H9 (cell line): ENCODE results near the gene SLC29A4. TPM values are rescaled to one million over a fixed set of nuclear protein-coding genes. Genes with fewer than 3 reads are reported as not detected.

Source experiments
- DNase-seq: peaks from one replicate; pipeline ENCODE4 v3.0.0-alpha.2; 2017
- H2AFZ ChIP-seq: one replicate; pipeline ENCODE4 v1.6.1; 2013; ENCODE audit warnings: mild to moderate bottlenecking, low read length, control low read depth, moderate library complexity
- H2AK5ac ChIP-seq: 2 replicates; pipeline ENCODE4 v1.6.1; 2013; ENCODE audit warnings: low read length, control low read depth, mixed read lengths; ENCODE audit not compliant: insufficient read length
- H2BK120ac ChIP-seq: one replicate; pipeline ENCODE4 v1.6.1; 2013; ENCODE audit warnings: low read depth, mild to moderate bottlenecking, low read length, control low read depth, inconsistent platforms; ENCODE audit not compliant: poor library complexity, severe bottlenecking
- H2BK12ac ChIP-seq: 2 replicates; pipeline ENCODE4 v1.6.1; 2013; ENCODE audit warnings: low read length, control low read depth, mixed read lengths, low read depth; ENCODE audit not compliant: insufficient read length
- H2BK15ac ChIP-seq: 2 replicates; pipeline ENCODE4 v1.6.1; 2013; ENCODE audit warnings: low read depth, low read length, control low read depth
- H2BK20ac ChIP-seq: one replicate; pipeline ENCODE4 v1.6.1; 2013; ENCODE audit warnings: low read depth, mild to moderate bottlenecking, low read length, control low read depth, inconsistent platforms; ENCODE audit not compliant: poor library complexity, severe bottlenecking
- H2BK5ac ChIP-seq: 2 replicates; pipeline ENCODE4 v1.6.1; 2013; ENCODE audit warnings: low read length, control low read depth, mixed read lengths; ENCODE audit not compliant: insufficient read length
- H3K14ac ChIP-seq: 2 replicates; pipeline ENCODE4 v1.6.1; 2013; ENCODE audit warnings: low read length, control low read depth; ENCODE audit not compliant: insufficient read depth
- H3K18ac ChIP-seq: 2 replicates; pipeline ENCODE4 v1.6.1; 2013; ENCODE audit warnings: low read depth, mild to moderate bottlenecking, mixed read lengths, low read length, control low read depth; ENCODE audit not compliant: insufficient read length
- H3K23ac ChIP-seq: 2 replicates; pipeline ENCODE4 v1.6.1; 2013; ENCODE audit warnings: low read length, control low read depth, mixed read lengths, low read depth; ENCODE audit not compliant: insufficient read length
- H3K23me2 ChIP-seq: 2 replicates; pipeline ENCODE4 v1.6.1; 2013; ENCODE audit warnings: low read depth, mild to moderate bottlenecking, mixed read lengths, low read length, control low read depth; ENCODE audit not compliant: insufficient read length, poor library complexity, severe bottlenecking
- H3K27ac ChIP-seq: 2 replicates; pipeline ENCODE4 v1.5.1; 2013; ENCODE audit warnings: low read length, control low read depth, mixed read lengths, low read depth; ENCODE audit not compliant: insufficient read length
- H3K27me3 ChIP-seq: 2 replicates; pipeline ENCODE4 v1.6.1; 2013; ENCODE audit warnings: low read length, control low read depth, inconsistent platforms; ENCODE audit not compliant: insufficient read depth
- H3K4ac ChIP-seq: 2 replicates; pipeline ENCODE4 v1.6.1; 2013; ENCODE audit warnings: low read depth, mild to moderate bottlenecking, control low read depth, inconsistent platforms, low read length, moderate library complexity
- H3K4me1 ChIP-seq: 2 replicates; pipeline ENCODE4 v1.6.1; 2013; ENCODE audit warnings: low read length, control low read depth, inconsistent platforms; ENCODE audit not compliant: insufficient read depth
- H3K4me2 ChIP-seq: 2 replicates; pipeline ENCODE4 v1.6.1; 2013; ENCODE audit warnings: low read length, control low read depth, mixed read lengths; ENCODE audit not compliant: insufficient read length, insufficient read depth
- H3K56ac ChIP-seq: 2 replicates; pipeline ENCODE4 v1.6.1; 2013; ENCODE audit warnings: low read depth, mild to moderate bottlenecking, mixed read lengths, low read length, control low read depth; ENCODE audit not compliant: insufficient read length
- H3K79me1 ChIP-seq: 2 replicates; pipeline ENCODE4 v1.6.1; 2013; ENCODE audit warnings: low read depth, mild to moderate bottlenecking, moderate library complexity, low read length, control low read depth, inconsistent platforms; ENCODE audit not compliant: insufficient read depth, poor library complexity, severe bottlenecking
- H3K79me2 ChIP-seq: 2 replicates; pipeline ENCODE4 v1.6.1; 2013; ENCODE audit warnings: low read length, control low read depth, inconsistent platforms; ENCODE audit not compliant: insufficient read depth
- H3K9ac ChIP-seq: 2 replicates; pipeline ENCODE4 v1.6.1; 2013; ENCODE audit warnings: low read length, control low read depth, mixed read lengths; ENCODE audit not compliant: insufficient read length; ENCODE audit errors: extremely low read depth
- H3K9me3 ChIP-seq: one replicate; pipeline ENCODE4 v1.6.1; 2013; ENCODE audit warnings: low read depth, low read length, inconsistent platforms; ENCODE audit not compliant: control insufficient read depth
- H3T11ph ChIP-seq: one replicate; pipeline ENCODE4 v1.6.1; 2013; ENCODE audit warnings: mild to moderate bottlenecking, low read length, control low read depth, inconsistent platforms
- H4K20me1 ChIP-seq: one replicate; pipeline ENCODE4 v1.6.1; 2013; ENCODE audit not compliant: control insufficient read depth, insufficient read length, insufficient read depth
- H4K5ac ChIP-seq: 2 replicates; pipeline ENCODE4 v1.6.1; 2013; ENCODE audit warnings: low read depth, mild to moderate bottlenecking, mixed read lengths, low read length, control low read depth; ENCODE audit not compliant: insufficient read length
- H4K8ac ChIP-seq: replicated peaks from 2 replicates; pipeline ENCODE4 v1.6.1; 2013; ENCODE audit warnings: low read length, control low read depth, mixed read lengths, low read depth; ENCODE audit not compliant: insufficient read length
- H4K91ac ChIP-seq: 2 replicates; pipeline ENCODE4 v1.6.1; 2013; ENCODE audit warnings: low read depth, mild to moderate bottlenecking, moderate library complexity, mixed read lengths, low read length, control low read depth; ENCODE audit not compliant: insufficient read length
- H3K27ac Mint-ChIP-seq, 3 experiments: 2 replicates in 2 of 3; 3 replicates in 1 of 3; pipeline ENCODE4 v1.8.0; 2020 to 2021; ENCODE audit warnings: mixed read lengths in 3 of 3, mild to moderate bottlenecking in 1 of 3, moderate library complexity in 1 of 3
- H3K27me3 Mint-ChIP-seq: 2 replicates; pipeline ENCODE4 v1.8.0; 2021; ENCODE audit warnings: low read depth, mild to moderate bottlenecking, moderate library complexity, mixed read lengths
- H3K36me3 Mint-ChIP-seq, 3 experiments: 2 replicates in 2 of 3; 3 replicates in 1 of 3; pipeline ENCODE4 v1.8.0; 2020 to 2021; ENCODE audit warnings: low read depth in 3 of 3, mixed read lengths in 3 of 3; ENCODE audit not compliant: insufficient read depth in 1 of 3
- H3K4me1 Mint-ChIP-seq, 2 experiments: 2 replicates each; pipeline ENCODE4 v1.8.0; 2020; ENCODE audit warnings: mixed read lengths in 2 of 2
- H3K4me3 Mint-ChIP-seq, 2 experiments: 2 replicates in 1 of 2; 3 replicates in 1 of 2; pipeline ENCODE4 v1.8.0; 2020 to 2021; ENCODE audit warnings: mild to moderate bottlenecking in 2 of 2, mixed read lengths in 2 of 2, moderate library complexity in 1 of 2
- H3K9me3 Mint-ChIP-seq, 2 experiments: 2 replicates in 1 of 2; 3 replicates in 1 of 2; pipeline ENCODE4 v1.8.0; 2020; ENCODE audit warnings: mild to moderate bottlenecking in 2 of 2, mixed read lengths in 2 of 2, moderate library complexity in 1 of 2
- WGBS: extraction: QIAGEN DNeasy Blood & Tissue Kit; methylation state at CpG from one replicate; pipeline ENCODE4 v1.1.7; 2013; ENCODE audit warnings: missing lambda C conversion rate, low lambda C conversion rate, mixed read lengths; ENCODE audit not compliant: insufficient read length; ENCODE audit errors: extremely low coverage; 5-methylcytosine and 5-hydroxymethylcytosine counted together
- total RNA-seq: library from RNA; stranded (reverse); gene quantifications from 2 replicates; pipeline ENCODE4 v1.2.1, GENCODE V29; 2021
- TF ChIP-seq, protein P1 (sequence below): fragments of 200-600 bp; sonication (generic); conservative IDR thresholded peaks from 3 replicates; pipeline ENCODE4 v1.8.0; 2021; ENCODE audit warnings: antibody characterized with exemption, mild to moderate bottlenecking

Gene SLC29A4
- total RNA-seq, 1 experiment from 2014 or later = 12.4 TPM

DNA sequence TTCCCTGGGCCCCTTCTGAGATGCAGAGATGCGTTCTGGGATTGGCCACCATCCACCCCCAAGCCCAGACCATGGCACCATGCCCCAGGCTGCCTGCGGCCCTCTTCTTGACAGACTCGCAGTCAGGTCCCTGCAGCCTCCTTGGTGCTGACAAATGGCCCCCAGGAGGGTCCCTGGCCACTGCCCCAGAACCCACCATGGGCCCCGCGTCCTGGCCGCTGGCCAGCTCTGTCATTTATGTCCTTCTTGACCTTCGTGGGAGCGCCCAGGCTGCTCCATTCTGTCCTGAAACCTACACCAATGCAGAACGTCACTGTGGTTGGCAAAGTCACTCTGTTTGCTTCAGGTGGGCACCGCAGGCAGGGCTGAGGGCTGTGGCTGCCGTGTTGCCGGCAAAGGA, 39.5 kb upstream of the SLC29A4 start:
- H4K20me1 ChIP-seq = no peaks in the 10 kb centered on the region
- no peak overlapping the region for H3K27ac ChIP-seq
- no peaks in the 10 kb centered on the region for H3K79me2 ChIP-seq
- H3K18ac ChIP-seq = no peak overlapping the region
- H4K5ac ChIP-seq = no peak overlapping the region
- no CpG with 5 or more reads among the region's 12 CpGs for WGBS
- no peak overlapping the region for H2BK5ac ChIP-seq
- H2BK120ac ChIP-seq = no peak overlapping the region
- Mint-ChIP-seq H3K27ac (no peak overlapping the region), H3K36me3 (peaks cover 4 to 7% (median 5%) of the 10 kb centered on the region in 3 experiments), H3K4me1 (peaks cover 5 to 9% of the 10 kb centered on the region in 2 experiments; a peak in 3 of 4 replicates), H3K9me3 (peaks cover 7 to 9% of the 10 kb centered on the region in 2 experiments), H3K27me3 (peaks cover 28% of the 10 kb centered on the region), H3K4me3 (no peak overlapping the region; a peak in 1 of 5 replicates)
- no peak overlapping the region for H3K23ac ChIP-seq
- H3K4me1 ChIP-seq = no peaks in the 10 kb centered on the region
- H3K4ac ChIP-seq = no peak overlapping the region
- H3K56ac ChIP-seq = no peak overlapping the region
- no peaks in the 10 kb centered on the region for H3K9me3 ChIP-seq
- no peak overlapping the region for H2BK15ac ChIP-seq
- H3K27me3 ChIP-seq = no peaks in the 10 kb centered on the region
- H2AFZ ChIP-seq = no peak overlapping the region
- H3K14ac ChIP-seq = no peak overlapping the region
- H2AK5ac ChIP-seq = no peak overlapping the region
- no peak overlapping the region for H3K4me2 ChIP-seq
- H2BK12ac ChIP-seq = no peak overlapping the region
- H3K23me2 ChIP-seq = no peaks in the 10 kb centered on the region
- H3T11ph ChIP-seq = no peak overlapping the region
- no peaks in the 10 kb centered on the region for H3K79me1 ChIP-seq
- no peak overlapping the region for H4K8ac ChIP-seq
- H4K91ac ChIP-seq = no peak overlapping the region
- H3K9ac ChIP-seq = no peak overlapping the region
- DNase-seq = no peak
- TF ChIP-seq, protein P1, sequence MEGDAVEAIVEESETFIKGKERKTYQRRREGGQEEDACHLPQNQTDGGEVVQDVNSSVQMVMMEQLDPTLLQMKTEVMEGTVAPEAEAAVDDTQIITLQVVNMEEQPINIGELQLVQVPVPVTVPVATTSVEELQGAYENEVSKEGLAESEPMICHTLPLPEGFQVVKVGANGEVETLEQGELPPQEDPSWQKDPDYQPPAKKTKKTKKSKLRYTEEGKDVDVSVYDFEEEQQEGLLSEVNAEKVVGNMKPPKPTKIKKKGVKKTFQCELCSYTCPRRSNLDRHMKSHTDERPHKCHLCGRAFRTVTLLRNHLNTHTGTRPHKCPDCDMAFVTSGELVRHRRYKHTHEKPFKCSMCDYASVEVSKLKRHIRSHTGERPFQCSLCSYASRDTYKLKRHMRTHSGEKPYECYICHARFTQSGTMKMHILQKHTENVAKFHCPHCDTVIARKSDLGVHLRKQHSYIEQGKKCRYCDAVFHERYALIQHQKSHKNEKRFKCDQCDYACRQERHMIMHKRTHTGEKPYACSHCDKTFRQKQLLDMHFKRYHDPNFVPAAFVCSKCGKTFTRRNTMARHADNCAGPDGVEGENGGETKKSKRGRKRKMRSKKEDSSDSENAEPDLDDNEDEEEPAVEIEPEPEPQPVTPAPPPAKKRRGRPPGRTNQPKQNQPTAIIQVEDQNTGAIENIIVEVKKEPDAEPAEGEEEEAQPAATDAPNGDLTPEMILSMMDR = no peak
- H2BK20ac ChIP-seq = no peak overlapping the region
